HFFc6 (cell line): ENCODE results near the gene SPACA9. TPM values are rescaled to one million over a fixed set of nuclear protein-coding genes. Genes with fewer than 3 reads are reported as not detected.
A peak's percentile ranks its signal among the peaks of the same experiment; 100 is the strongest.

ENCODE experiments used
- DNase-seq: peaks from one replicate; pipeline ENCODE4 v3.0.0-alpha.2; 2018
- H3K27ac Mint-ChIP-seq: 2 replicates; pipeline ENCODE4 v1.8.0; 2020; ENCODE audit warnings: mild to moderate bottlenecking, mixed read lengths
- H3K27me3 Mint-ChIP-seq: 2 replicates; pipeline ENCODE4 v1.8.0; 2021; ENCODE audit warnings: mild to moderate bottlenecking, moderate library complexity, mixed read lengths; ENCODE audit not compliant: insufficient read depth
- H3K36me3 Mint-ChIP-seq: 2 replicates; pipeline ENCODE4 v1.8.0; 2021; ENCODE audit warnings: low read depth, mixed read lengths
- H3K4me1 Mint-ChIP-seq: 2 replicates; pipeline ENCODE4 v1.8.0; 2020; ENCODE audit warnings: low read depth, mixed read lengths
- H3K4me3 Mint-ChIP-seq: 2 replicates; pipeline ENCODE4 v1.8.0; 2020; ENCODE audit warnings: mild to moderate bottlenecking, moderate library complexity, mixed read lengths
- H3K9me3 Mint-ChIP-seq: 2 replicates; pipeline ENCODE4 v1.8.0; 2020; ENCODE audit warnings: mild to moderate bottlenecking, mixed read lengths
- total RNA-seq, 6 experiments: library from RNA; stranded (reverse); fragmentation: NEBNext Ultra II Directional; extraction: Animal tissue kit (Norgen Biotek cat#: 25700); gene quantifications; 2 replicates in 1 of 6; 3 replicates in 5 of 6; pipeline ENCODE4 v1.2.3, GENCODE V29; 2021
- TF ChIP-seq, protein P1 (sequence below): fragments of 200-600 bp; sonication (generic); IDR thresholded peaks from 2 replicates; pipeline ENCODE4 v1.5.0; 2021; ENCODE audit warnings: antibody characterized with exemption, mild to moderate bottlenecking

SPACA9 gene
- total RNA-seq, 6 experiments from 2014 or later: 5.7 to 8.9 (median 6.3) TPM

DNA sequence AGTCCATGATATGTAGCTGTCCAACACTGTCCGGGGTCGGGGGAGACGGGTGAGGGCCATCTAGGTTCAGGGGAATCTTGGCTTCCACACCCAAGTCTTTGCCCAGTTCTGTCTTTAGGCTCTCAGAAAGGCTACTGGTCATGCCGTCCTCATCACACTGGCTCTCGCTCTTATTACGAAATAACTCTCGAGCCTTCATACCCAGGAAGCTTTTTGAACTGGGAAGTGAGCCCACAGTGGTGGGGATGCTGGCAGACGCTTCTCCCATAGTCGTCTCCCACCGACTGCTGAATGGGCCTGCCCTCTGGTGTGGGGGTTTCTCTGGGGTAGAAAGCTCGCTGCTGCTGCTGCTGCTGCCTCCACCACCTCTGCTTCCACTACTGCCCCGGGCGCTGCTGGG is 17.6 kb downstream of the SPACA9 start:
- TF ChIP-seq, protein P1, sequence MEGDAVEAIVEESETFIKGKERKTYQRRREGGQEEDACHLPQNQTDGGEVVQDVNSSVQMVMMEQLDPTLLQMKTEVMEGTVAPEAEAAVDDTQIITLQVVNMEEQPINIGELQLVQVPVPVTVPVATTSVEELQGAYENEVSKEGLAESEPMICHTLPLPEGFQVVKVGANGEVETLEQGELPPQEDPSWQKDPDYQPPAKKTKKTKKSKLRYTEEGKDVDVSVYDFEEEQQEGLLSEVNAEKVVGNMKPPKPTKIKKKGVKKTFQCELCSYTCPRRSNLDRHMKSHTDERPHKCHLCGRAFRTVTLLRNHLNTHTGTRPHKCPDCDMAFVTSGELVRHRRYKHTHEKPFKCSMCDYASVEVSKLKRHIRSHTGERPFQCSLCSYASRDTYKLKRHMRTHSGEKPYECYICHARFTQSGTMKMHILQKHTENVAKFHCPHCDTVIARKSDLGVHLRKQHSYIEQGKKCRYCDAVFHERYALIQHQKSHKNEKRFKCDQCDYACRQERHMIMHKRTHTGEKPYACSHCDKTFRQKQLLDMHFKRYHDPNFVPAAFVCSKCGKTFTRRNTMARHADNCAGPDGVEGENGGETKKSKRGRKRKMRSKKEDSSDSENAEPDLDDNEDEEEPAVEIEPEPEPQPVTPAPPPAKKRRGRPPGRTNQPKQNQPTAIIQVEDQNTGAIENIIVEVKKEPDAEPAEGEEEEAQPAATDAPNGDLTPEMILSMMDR: no peak
- Mint-ChIP-seq H3K27me3 (no peaks in the 10 kb centered on the region; the same call in 1 of the 2 replicates), H3K36me3 (peaks cover 23% of the 10 kb centered on the region), H3K4me3 (no peak overlapping the region), H3K9me3 (no peaks in the 10 kb centered on the region), H3K4me1 (no peaks in the 10 kb centered on the region), H3K27ac (no peak overlapping the region)
- DNase-seq: no peak

DNA sequence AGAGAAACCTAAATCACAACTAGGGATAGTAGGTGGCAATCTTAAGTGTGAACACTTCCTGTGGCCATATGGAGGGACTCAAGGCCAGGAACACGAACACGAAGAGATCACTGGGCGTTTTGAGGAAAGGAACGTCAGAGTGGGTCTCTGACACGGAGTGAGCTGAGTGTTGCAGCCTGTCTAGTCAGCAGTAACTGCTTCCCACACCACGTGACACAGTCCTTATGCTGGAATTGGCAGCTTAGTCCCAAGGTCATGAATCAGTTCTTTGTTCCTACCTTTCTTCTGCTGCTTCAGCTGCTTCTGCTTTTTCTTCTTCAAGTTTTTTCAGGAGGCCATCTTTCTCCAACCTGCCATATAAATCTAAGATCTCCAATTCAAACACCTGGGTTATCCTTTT is 18.2 kb downstream of the SPACA9 start:
- no peaks in the 10 kb centered on the region for H3K9me3 Mint-ChIP-seq
- H3K4me3 Mint-ChIP-seq: no peak overlapping the region

DNA sequence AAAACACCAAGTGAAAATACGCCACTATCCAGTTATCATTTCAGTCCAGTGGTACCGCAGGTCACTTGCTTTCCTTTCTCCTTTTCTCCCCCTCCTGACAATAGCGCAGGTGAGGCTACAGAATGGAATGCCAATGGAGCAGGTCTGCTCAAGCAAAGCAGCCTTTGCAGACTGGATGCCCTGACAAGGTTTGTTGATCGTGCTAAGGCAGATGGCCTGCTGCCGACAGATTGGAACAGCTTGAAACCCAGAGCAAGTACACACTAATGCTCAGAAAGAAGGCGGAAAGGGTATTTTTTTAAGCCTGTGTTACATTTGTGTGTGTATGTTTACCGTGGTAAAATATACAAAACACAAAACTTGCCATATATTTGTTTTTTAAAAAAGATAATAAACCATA is 19.4 kb downstream of the SPACA9 start:
- TF ChIP-seq, protein P1: no peak
- Mint-ChIP-seq H3K27me3 (no peaks in the 10 kb centered on the region; the same call in 1 of the 2 replicates), H3K27ac (no peak overlapping the region), H3K4me1 (peaks cover 6% of the 10 kb centered on the region; the same call in 1 of the 2 replicates), H3K36me3 (peaks cover 23% of the 10 kb centered on the region), H3K9me3 (no peaks in the 10 kb centered on the region), H3K4me3 (no peak overlapping the region)
- DNase-seq: no peak

More for the DNA sequence above, 18.2 kb downstream of the SPACA9 start:
- TF ChIP-seq, protein P1: no peak
- no peaks in the 10 kb centered on the region; the same call in 1 of the 2 replicates for H3K27me3 Mint-ChIP-seq
- H3K36me3 Mint-ChIP-seq: peaks cover 23% of the 10 kb centered on the region
- DNase-seq: no peak
- H3K4me1 Mint-ChIP-seq: no peaks in the 10 kb centered on the region; the same call in 1 of the 2 replicates
- H3K27ac Mint-ChIP-seq: no peak overlapping the region

DNA sequence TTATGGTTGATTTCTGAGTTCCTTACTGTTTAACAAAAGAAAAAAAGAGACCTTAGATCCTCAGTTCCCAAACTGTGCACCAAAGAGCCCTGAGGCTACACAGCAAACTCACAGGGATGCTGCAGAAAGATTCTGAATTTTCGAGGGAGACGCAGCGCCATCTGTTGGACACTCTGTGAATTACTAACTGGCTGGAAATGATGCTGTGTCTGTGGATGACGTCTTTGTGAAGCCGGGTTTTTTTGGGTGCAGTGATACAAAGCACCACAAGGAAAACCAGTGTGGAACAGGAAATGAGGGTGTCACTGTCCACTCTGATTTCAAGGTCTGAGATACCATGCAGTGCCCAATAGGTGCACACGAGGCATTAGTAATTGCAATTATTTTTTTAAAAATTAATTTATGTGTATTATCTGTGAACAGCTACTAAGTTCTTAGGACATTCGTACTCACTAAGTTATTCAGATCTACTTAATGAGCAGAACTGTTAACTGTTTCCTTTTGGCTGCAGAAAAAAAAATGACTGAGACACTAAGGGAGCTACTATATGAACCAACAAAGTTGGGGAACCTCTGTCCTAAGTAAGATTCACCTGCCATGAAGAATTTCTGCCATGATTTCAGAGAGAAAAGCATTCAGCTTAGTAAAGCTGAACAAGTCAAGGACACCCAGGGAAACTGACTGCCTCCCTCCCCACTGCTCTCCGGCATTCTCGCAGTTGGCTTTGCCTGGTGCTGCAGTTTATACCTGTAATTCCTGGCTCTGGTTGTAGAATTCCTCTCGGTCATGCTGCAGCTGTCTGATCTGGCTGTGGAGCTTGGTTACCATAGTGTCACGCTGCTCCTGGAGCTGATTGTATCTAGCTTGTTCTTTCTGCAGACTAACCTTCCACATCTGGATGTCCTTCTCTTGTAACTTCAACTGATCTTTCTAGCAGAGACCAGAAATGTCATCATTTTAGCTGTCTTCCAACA is 23.4 kb downstream of the SPACA9 start:
- Mint-ChIP-seq H3K36me3 (peaks cover 14% of the 10 kb centered on the region), H3K9me3 (no peaks in the 10 kb centered on the region), H3K4me1 (peaks cover 6% of the 10 kb centered on the region; the same call in 1 of the 2 replicates), H3K4me3 (no peak overlapping the region), H3K27ac (peak overlapping the region; percentile 15; the same call in 1 of the 2 replicates), H3K27me3 (no peaks in the 10 kb centered on the region)
- TF ChIP-seq, protein P1: peak; percentile 99
- DNase-seq: peak; percentile 89

DNA sequence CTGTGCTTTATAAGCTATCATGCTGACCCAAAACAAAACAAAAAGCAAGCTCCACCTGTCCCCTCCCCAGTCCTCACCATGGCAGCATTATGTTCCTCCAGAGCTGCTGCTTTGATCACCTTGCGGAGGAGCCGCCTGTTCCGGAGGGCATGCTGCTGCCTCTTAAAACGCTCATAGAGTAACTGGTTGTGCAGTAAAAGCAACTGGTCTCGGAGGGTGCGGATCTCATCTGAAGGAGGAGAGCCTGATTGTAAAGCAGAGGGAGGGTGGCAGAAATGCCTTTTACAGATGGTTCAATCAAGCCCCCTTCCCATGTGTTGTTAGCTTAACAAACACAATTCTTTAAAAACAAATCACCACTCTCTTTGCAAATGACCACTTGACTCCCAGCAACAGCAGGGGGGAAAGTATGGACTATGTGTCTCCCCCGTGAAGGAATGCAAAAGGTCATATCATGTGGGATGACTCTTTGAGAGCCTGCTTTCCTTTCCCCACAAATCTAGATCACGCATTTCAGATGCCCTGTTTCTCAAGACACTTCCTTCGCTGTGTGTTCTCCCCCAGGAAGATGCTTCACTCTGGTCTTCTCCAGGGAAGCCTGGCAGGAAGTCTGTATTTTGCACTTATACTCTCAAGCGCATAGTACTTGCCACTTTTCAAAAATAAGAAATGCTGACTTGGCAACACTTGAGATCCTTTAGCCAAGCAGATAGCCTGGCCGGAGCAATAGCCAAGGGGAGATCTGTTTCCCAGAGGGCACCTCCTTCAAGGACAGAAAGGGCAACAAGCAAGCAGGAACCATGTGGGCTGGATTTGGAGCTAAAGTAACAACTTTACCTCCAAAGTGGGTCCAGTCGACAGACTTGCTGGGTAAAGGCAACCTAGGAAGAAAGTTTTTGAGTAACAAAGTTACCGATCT is 25.1 kb downstream of the SPACA9 start:
- no peak overlapping the region for H3K4me3 Mint-ChIP-seq

More for the DNA sequence above, 25.1 kb downstream of the SPACA9 start:
- Mint-ChIP-seq H3K9me3 (no peaks in the 10 kb centered on the region), H3K27me3 (no peaks in the 10 kb centered on the region), H3K4me1 (peaks cover 6% of the 10 kb centered on the region; the same call in 1 of the 2 replicates), H3K27ac (no peak overlapping the region), H3K36me3 (peaks cover 5% of the 10 kb centered on the region)
- TF ChIP-seq, protein P1: no peak
- DNase-seq: no peak
